Neural progenitor cell (in vitro differentiated cells): ENCODE data around the gene UBTD2.

Experiments used
- EZH2 ChIP-seq: fragments of 200-600 bp; sonication (generic); IDR thresholded peaks from 2 replicates; pipeline ENCODE4 v1.6.1; 2017; ENCODE audit warnings: antibody characterized with exemption, mild to moderate bottlenecking, moderate library complexity
- EZH2phosphoT487 ChIP-seq: fragments of 200-600 bp; sonication (generic); IDR thresholded peaks from 2 replicates; pipeline ENCODE4 v1.6.1; 2017; ENCODE audit warnings: antibody characterized with exemption
- TF ChIP-seq, protein P1 (sequence below): fragments of 200-600 bp; sonication (generic); IDR thresholded peaks from 2 replicates; pipeline ENCODE4 v1.5.1; 2017; ENCODE audit warnings: antibody characterized with exemption, mild to moderate bottlenecking

GRCh38 chr5:172178301-172178987 is 105.1 kb downstream of the UBTD2 start:
- TF ChIP-seq, protein P1, sequence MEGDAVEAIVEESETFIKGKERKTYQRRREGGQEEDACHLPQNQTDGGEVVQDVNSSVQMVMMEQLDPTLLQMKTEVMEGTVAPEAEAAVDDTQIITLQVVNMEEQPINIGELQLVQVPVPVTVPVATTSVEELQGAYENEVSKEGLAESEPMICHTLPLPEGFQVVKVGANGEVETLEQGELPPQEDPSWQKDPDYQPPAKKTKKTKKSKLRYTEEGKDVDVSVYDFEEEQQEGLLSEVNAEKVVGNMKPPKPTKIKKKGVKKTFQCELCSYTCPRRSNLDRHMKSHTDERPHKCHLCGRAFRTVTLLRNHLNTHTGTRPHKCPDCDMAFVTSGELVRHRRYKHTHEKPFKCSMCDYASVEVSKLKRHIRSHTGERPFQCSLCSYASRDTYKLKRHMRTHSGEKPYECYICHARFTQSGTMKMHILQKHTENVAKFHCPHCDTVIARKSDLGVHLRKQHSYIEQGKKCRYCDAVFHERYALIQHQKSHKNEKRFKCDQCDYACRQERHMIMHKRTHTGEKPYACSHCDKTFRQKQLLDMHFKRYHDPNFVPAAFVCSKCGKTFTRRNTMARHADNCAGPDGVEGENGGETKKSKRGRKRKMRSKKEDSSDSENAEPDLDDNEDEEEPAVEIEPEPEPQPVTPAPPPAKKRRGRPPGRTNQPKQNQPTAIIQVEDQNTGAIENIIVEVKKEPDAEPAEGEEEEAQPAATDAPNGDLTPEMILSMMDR: no peak
- TF ChIP-seq EZH2phosphoT487: no peak
- TF ChIP-seq EZH2: no peak
